ENCODE data around the gene SPTLC1.
"Not testable (repeated sequence)": the region's sequence is repeated elsewhere in the genome, so short reads cannot be mapped to it uniquely, and the experiment has no call there.

SPTLC1 gene

DNA sequence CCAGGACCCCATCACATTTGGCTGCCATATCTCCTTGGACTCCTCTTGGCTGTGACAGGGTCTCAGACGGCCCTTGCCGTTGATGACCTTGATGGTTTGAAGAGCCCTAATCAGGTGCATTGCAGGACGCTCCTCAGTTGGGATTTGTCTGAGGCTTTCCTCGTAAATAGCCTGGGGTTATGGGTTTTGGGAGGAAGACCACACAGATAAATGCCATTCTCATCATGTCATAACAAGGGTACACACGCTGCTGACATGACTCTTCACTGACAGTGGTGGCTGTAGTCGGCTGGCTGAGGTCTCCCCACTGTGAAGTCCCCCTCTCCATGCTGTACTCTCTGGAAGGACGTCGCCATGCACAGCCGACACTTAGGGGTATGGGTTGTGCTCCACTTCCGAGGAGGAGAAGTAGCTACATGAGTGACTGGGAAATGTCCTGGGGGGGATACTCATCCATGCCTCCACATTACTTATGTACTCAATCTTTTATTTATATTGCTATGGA, 42.9 kb upstream of the SPTLC1 start:
- DNase-seq (ENCODE audit: low spot score) = no peak
- TF ChIP-seq, protein P1, sequence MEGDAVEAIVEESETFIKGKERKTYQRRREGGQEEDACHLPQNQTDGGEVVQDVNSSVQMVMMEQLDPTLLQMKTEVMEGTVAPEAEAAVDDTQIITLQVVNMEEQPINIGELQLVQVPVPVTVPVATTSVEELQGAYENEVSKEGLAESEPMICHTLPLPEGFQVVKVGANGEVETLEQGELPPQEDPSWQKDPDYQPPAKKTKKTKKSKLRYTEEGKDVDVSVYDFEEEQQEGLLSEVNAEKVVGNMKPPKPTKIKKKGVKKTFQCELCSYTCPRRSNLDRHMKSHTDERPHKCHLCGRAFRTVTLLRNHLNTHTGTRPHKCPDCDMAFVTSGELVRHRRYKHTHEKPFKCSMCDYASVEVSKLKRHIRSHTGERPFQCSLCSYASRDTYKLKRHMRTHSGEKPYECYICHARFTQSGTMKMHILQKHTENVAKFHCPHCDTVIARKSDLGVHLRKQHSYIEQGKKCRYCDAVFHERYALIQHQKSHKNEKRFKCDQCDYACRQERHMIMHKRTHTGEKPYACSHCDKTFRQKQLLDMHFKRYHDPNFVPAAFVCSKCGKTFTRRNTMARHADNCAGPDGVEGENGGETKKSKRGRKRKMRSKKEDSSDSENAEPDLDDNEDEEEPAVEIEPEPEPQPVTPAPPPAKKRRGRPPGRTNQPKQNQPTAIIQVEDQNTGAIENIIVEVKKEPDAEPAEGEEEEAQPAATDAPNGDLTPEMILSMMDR (IDR thresholded peaks at IDR 0.05; ENCODE audit: extremely low read depth, insufficient read depth, missing control alignments) = no peak
- in situ Hi-C loops (cut with MboI; ENCODE audit: low pct_unique_long_range_greater_than_20kb, low sequenced_read_pairs, unreplicated experiment) = no loop called here

DNA sequence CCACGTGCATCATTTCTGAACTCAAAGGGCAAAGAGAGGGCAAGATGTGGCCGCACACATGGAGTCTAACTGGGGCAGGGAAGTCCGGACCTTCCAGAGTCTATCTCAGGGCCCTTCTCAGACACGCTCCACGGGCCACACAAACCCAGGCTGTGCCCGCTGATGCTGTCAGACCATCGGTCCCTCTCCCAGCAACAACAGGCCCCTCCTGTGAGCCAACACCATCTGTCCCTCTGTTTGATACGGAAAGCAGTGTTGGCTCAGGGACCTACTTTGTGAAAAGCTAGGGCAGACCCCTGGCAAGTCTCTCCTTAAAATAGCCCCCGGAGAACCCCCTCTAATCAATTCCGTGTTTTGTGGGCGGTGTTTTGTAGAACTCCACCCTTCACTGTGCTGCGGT, 40.5 kb upstream of the SPTLC1 start:
- DNase-seq (ENCODE audit: low spot score); in situ Hi-C loops (cut with MboI; ENCODE audit: low pct_unique_long_range_greater_than_20kb, low sequenced_read_pairs, unreplicated experiment): not testable (repeated sequence)

DNA sequence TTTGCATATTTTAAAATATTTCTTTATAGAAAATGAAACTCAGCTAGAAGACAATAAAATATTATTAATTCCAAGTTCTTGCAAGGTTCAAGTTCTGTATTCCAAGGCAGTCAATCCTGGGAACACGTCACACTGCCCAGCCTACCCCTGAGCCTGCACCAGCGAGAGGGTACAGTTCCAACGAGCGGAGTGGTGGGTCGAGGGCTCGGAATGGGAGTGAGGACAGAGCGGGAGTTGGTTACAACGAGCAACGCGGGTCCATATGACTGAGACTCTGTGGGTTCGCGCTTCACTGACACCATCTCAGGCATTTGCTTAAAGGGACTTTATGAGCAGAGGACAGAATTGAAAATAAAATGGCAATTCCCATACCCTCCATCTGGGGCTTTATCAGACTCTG, 40.0 kb upstream of the SPTLC1 start:
- TF ChIP-seq, protein P1 (IDR thresholded peaks at IDR 0.05; ENCODE audit: extremely low read depth, insufficient read depth, missing control alignments) = no peak
- no peak for DNase-seq (ENCODE audit: low spot score)
- in situ Hi-C loops (cut with MboI; ENCODE audit: low pct_unique_long_range_greater_than_20kb, low sequenced_read_pairs, unreplicated experiment) = no loop called here

DNA sequence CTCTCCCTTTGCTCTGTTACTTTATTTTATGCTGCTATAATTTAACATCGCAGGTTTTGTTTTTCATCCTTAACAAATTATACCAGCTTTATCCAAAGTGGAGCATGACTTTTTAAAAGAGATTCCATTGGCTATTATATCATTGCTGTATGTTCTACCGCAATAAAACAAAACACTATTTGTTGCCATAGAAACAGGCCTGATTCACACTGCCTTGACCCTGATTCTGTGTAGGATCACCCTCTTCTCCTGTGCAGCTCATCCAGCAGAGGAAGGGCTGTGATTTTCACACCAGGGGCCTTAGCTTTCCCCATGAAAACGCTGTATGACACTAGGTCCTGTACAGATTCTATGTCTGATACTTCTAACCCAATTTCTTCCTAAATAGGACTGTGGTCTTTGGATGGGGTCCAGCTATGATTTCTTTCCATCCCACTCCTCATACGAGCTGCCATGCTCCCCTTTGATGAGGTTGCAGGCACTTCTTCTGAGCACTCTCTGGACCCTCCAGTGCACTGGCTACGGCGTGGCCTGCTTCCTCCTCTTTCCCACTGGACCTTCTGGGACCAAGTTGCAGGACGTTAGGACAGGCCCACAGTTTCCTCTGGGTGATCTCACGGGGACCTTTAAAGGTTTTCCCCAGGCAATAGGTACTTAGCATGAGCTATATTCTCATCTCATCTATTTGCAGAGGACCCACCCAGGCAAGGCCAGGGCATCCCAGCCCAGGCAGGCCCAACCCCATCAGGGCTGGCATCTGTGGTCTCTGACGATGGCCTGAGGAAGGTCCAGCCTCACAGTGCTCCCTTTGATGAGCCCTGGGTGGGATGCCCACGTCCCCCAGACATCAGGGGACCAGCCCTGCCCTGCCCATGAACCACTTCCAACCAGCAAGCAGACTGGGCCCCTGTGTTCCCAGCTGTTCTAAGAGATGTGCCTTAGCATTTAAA, 38.5 kb upstream of the SPTLC1 start:
- in situ Hi-C loops (cut with MboI; ENCODE audit: low pct_unique_long_range_greater_than_20kb, low sequenced_read_pairs, unreplicated experiment); DNase-seq (ENCODE audit: low spot score): not testable (repeated sequence)

DNA sequence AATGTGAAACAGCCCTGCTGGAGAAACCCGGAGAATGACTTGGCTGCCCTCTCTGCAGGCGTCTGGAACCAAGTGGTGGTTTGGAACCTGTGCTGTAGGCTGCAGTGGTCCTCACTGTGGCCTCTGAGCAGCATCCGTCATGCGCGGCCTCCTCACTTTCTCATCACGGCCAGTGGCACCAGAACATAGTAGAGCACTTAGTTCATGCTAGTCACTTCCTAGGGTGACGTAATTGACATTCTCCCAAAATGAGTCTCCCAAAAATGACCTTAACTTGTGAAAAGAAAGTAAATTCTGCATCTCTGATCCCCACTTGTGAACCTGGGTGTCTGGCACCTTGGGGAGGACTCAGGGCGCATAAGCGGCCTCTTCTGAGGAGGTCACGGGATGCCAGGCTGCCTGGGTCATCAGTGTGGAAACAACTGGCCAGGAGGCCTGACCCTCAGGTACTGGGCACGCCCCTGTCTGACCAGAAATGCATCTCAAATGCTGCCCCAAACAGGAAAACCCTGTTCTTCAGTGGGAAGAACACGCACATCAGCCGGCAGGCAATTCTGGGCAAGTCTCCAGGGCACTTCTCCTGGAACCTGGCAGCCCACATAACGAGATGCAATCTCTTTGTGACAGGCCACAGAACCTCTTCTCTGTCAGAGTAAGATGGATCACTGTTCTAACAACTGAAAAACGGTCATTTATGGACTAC, 36.6 kb upstream of the SPTLC1 start:
- in situ Hi-C loops (cut with MboI; ENCODE audit: low pct_unique_long_range_greater_than_20kb, low sequenced_read_pairs, unreplicated experiment) = no loop called here
- DNase-seq (ENCODE audit: low spot score) = no peak
- TF ChIP-seq, protein P1 (IDR thresholded peaks at IDR 0.05; ENCODE audit: extremely low read depth, insufficient read depth, missing control alignments) = no peak

DNA sequence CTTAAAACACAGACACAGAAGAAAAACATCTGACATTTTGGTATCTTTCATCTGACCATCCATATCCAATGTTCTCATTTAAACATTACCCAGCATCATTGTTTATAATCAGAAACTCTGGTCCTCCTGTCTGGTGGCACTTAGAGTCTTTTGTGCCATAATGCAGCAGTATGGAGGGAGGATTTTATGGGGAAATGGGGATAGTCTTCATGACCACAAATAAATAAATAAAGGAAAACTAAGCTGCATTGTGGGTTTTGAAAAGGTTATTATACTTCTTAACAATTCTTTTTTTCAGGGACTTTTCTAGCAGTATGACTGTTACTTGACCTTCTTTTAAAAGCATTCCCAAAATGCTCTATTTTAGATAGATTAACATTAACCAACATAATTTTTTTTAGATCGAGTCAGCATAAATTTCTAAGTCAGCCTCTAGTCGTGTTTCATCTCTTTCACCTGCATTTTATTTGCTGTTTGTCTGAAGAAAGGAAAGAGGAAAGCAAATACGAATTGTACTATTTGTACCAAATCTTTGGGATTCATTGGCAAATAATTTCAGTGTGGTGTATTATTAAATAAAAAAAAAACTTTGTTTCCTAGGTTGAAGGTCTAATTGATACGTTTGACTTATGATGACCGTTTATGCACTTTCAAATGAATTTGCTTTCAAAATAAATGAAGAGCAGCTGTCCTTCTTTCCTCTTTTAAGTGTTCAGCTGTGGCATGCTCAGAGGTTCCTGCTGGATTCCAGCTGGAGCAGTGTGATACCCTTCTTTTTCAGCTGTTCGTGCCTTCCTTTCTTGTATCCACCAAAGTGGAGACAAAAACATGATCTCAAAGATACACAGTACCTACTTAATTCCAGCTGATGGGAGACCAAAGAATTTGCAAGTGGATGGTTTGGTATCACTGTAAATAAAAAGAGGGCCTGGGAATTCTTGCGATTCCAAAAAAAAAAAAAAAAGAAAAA, 35.6 kb upstream of the SPTLC1 start:
- in situ Hi-C loops (cut with MboI; ENCODE audit: low pct_unique_long_range_greater_than_20kb, low sequenced_read_pairs, unreplicated experiment); DNase-seq (ENCODE audit: low spot score): not testable (repeated sequence)

DNA sequence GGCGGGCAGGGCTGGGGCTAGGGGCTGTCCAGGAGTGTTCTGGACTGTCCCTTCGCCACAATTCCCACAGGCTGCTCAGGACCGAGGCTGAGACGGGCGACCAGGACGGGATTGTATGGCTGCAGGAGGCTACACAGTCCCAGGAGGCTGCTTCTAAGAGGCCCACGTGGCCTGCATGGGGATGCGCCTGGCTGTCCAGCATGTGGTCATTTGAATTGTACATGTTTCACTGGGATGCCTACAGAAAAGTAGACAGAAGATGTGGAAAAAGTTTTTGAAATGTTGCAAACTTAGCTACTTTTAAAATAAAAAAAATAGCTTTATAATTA, 32.6 kb upstream of the SPTLC1 start:
- TF ChIP-seq, protein P1 (IDR thresholded peaks at IDR 0.05; ENCODE audit: extremely low read depth, insufficient read depth, missing control alignments) = no peak
- in situ Hi-C loops (cut with MboI; ENCODE audit: low pct_unique_long_range_greater_than_20kb, low sequenced_read_pairs, unreplicated experiment) = loop anchor here (25.0 kb wide), 3 partner anchors 314 to 639 kb away; no protein-coding TSS in a partner anchor

More for the DNA sequence above, 32.6 kb upstream of the SPTLC1 start:
- DNase-seq (ENCODE audit: low spot score) = no peak
